Measurements from ENCODE around the gene AFAP1. TPM values are rescaled to one million over a fixed set of nuclear protein-coding genes. Genes with fewer than 3 reads are reported as not detected.
A peak's percentile ranks its signal among the peaks of the same experiment; 100 is the strongest.

The AFAP1 gene
- total RNA-seq, 1 donor from 2014 or later, result 30.8 TPM

GRCh38 chr4:7894677-7895181 lies 44.9 kb downstream of the AFAP1 start:
- DNase-seq (ENCODE audit: low read depth), result peak; percentile 78

- no peak for DNase-seq (ENCODE audit: low read depth)
These were observed 45.5 kb downstream of the AFAP1 start for GRCh38 chr4:7894098-7894676.

GRCh38 chr4:7893539-7893938 lies 46.1 kb downstream of the AFAP1 start:
- DNase-seq (ENCODE audit: low read depth), result no peak

- DNase-seq (ENCODE audit: low read depth), result peak; percentile 99
These were observed 47.2 kb downstream of the AFAP1 start for GRCh38 chr4:7892212-7893019.

GRCh38 chr4:7890635-7891393 lies 48.8 kb downstream of the AFAP1 start:
- peak; percentile 82 for DNase-seq (ENCODE audit: low read depth)

GRCh38 chr4:7887436-7887835 lies 52.2 kb downstream of the AFAP1 start:
- no peak for DNase-seq (ENCODE audit: low read depth)

- DNase-seq (ENCODE audit: low read depth), result no peak
These were observed 53.4 kb downstream of the AFAP1 start for GRCh38 chr4:7886007-7886973.

- DNase-seq (ENCODE audit: low read depth), result no peak
These were observed 54.2 kb downstream of the AFAP1 start for GRCh38 chr4:7885216-7886006.

GRCh38 chr4:7880683-7881082 lies 59.0 kb downstream of the AFAP1 start:
- DNase-seq (ENCODE audit: low read depth), result no peak

GRCh38 chr4:7879127-7879526 lies 60.5 kb downstream of the AFAP1 start:
- DNase-seq (ENCODE audit: low read depth), result no peak

GRCh38 chr4:7878323-7878722 lies 61.3 kb downstream of the AFAP1 start:
- DNase-seq (ENCODE audit: low read depth), result peak; percentile 50

GRCh38 chr4:7877176-7877575 lies 62.5 kb downstream of the AFAP1 start:
- no peak for DNase-seq (ENCODE audit: low read depth)

GRCh38 chr4:7876201-7876875 lies 63.3 kb downstream of the AFAP1 start:
- DNase-seq (ENCODE audit: low read depth), result peak; percentile 49

- DNase-seq (ENCODE audit: low read depth), result no peak
These were observed 64.8 kb downstream of the AFAP1 start for GRCh38 chr4:7874838-7875237.

GRCh38 chr4:7873881-7874280 lies 65.8 kb downstream of the AFAP1 start:
- DNase-seq (ENCODE audit: low read depth), result no peak

GRCh38 chr4:7872264-7872771 lies 67.3 kb downstream of the AFAP1 start:
- peak; percentile 99 for DNase-seq (ENCODE audit: low read depth)

GRCh38 chr4:7871356-7871755 lies 68.3 kb downstream of the AFAP1 start:
- peak; percentile 38 for DNase-seq (ENCODE audit: low read depth)

GRCh38 chr4:7868892-7869471 lies 70.7 kb downstream of the AFAP1 start:
- DNase-seq (ENCODE audit: low read depth), result no peak

- DNase-seq (ENCODE audit: low read depth), result no peak
These were observed 71.3 kb downstream of the AFAP1 start for GRCh38 chr4:7868436-7868775.

All from myocyte (in vitro differentiated cells).